ENCODE data around the gene WDR27.

Gene WDR27

DNA sequence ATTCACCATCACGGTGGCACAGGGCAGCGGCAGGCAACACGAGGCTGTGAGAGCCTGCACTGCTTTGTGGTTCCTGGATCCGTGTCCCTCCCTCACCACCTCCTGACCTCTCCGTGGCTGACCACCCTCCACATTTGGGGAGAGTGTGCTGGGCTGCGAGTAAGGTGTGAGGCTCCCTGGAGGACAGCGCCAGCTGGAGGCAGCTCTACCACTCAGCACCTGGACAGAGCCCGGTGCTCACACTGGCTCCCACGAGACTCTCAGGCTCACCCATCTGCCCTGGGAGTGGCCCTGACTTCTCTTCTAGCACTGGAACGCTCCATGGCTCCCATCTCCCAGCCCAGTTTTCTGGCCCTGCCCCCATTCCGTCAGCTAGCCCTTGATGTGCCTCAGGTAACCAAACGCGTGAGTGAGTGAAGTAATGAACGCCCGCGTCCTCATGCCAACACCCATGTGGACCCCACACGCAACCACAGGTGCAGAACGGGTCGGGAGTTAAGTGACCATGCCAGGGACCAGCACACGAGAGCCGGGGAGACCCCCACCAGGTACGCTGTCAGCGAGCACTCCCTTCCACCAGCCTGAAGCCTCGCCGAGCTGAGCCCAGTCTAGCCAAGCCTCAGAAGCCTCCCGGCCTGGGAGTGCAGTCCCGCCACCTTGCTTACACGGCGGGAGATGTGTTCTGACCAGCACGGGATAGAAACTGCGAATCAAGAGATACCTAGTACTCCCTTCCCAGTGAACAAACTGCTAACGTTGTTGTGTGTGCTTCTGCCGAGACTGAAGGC lies 137.2 kb downstream of the WDR27 start:
- no peak for DNase-seq (ENCODE audit: low read depth, low spot score)

DNA sequence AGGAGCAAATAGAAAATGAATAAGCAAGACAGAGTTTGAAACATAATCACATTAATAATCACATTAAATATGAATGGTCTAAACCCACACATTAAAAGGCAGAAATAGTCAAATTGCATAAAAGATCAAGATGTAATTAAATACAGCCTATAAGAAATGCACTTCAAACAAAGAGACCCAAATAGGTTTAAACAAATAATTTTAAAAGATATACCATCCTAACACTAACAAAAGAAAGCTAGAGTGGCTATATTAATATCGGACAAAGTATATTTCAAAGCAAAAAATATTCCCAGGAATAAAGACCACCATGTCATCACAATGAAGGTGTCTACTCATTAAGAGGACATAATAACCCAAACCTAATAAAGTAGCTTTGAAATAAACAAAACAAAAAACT lies 140.2 kb downstream of the WDR27 start:
- no peak for DNase-seq (ENCODE audit: low read depth, low spot score)

DNA sequence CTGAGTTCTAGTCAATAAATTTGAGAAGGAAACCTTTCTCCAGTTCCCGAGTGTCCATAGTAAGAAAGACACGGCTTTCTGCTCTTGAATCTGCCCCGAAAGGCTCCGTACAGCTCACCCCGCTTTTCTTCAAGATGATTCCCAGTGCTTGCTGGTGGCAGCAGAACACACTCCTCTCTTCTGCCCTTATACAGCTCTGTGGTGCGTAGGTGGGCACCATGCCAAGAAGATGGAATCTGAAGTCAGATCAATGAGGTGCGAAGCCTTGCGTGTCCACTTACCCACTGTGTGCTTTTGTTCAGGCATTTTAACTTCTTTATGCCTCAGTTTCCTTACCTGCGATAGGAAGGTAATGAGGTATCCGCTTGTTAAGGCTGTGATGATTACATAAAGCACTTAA lies 142.2 kb downstream of the WDR27 start:
- no peak for DNase-seq (ENCODE audit: low read depth, low spot score)

DNA sequence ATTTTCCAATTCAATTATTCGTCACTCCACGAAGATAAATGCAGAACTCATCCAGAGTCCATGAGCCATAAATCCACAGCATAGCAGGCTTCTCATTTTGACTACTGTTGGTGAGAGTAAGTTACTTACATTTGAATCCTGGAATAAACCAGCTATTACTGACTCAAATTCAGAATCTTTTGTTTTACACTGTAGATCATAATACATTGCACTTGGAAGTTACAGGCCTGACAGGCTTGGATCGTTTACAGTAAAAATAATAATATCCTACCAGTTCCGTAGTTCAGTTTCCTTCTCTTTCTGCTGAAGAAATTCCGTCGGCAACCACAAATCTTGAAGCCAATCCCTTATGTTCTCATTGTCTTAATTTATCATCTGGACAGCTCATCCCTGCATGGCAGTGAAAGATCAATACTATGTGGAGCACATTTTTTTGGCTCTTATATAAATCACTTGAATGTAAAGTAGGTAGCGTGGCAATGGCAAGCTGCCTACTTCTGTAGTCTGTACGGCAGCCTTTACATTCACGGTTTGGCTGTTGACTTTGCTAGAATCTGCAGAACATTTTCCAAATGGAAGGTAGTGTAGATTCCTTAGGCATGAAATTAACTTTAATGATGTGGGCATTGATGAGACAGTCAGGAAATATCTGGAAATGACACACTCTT lies 142.9 kb downstream of the WDR27 start:
- DNase-seq (ENCODE audit: low read depth, low spot score), result no peak

DNA sequence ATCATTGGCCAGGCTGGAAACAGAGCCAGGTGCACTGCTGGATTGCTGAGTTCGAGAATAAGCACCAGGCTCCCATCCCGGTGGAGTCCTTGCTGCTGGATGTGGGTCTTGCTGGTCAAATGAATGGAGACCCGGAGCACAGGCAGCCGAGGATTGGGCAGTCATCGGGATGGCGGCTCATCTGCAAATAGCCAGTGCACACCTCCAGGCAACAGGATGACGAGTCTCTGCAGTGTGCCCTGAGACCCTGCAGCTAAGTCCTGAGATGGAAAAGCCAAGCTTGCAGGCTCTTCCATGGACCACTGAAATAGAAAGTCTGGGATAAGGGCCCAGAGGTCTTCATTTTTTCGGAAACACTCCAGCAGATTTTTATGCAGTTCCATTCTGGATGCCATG lies 143.5 kb downstream of the WDR27 start:
- no peak for DNase-seq (ENCODE audit: low read depth, low spot score)

DNA sequence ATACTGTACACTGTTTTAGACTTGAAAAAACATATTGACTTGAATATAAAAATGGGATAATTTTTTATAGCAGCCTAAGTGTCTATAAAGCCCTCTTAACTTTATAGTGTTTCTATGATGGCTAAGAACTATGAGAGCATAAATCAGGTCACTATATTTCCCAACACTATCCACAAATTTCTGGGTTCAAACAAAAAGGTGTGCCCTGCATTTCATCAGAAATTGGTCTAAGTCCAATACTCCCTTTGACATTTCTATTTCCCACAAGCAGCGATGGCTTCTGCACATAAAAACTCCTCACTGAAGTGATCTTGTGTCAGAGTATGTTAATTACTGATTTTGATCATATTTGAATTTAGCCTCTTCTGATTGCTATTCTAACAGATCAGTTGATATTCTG lies 143.9 kb downstream of the WDR27 start:
- no peak for DNase-seq (ENCODE audit: low read depth, low spot score)

DNA sequence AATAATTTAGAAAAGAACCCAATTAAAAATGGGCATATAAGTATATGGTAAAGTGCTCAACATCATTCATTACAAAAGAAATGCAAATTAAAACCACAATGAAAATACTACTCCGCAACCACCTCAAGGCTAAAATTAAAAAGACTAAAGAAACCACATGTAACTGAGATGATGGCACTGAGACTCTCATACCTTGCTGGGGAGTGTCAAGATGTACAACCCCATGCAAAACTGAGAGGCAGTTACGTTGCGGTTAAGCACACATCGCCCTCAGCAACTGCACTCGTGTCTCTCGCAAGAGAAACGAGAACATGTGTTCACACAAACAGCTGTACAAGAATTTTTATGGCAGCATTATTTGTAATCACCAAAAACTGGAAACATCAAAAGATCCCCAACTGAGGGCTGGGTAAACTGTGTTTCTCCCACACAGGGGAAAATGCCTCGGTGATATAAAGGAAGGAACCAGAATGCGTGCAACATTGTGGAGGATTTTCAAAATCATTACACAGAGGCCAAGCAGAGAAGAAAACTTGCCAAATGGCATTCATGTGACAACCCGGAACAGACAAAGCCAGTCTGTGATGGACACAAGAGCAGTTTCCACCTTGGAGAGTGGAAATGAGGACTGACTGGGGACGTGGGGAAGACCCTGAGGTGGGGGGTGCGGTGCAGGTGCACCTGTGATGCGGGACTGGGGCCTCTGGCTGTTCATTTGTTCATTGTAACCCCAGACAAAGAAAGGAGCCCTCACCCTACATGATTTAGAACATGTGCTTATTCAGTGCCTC lies 144.9 kb downstream of the WDR27 start:
- DNase-seq (ENCODE audit: low read depth, low spot score), result no peak

DNA sequence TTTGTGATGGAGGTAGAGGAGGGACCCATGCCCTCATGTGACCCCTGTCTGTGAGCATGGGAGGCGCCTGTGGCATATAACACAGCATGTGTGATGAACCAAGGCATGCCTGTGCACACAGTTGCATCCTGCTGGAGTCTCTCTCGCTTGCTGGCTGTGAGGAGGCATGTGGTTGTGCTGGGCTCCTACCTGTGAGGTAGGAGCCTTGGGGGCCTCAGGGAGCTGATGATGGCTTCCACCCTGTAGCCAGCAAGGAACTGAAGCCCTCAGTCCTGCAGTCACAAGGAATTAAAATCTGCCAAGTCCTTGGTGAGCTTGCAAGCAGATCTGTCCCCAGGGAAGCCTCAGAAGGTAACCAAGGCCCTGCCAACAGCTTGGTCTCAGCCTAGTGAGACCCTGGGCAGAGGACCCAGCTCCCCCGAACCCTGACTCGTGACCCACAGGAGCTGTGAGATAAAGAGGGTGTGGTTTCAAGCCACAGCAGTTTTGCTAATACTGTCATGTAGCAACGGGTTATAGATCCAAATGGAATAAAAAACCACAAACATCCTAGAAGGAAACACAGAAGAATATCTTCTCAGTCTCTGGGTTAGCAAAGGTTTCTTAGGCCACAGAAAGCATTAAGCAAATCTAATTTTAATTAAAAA lies 145.7 kb downstream of the WDR27 start:
- no peak for DNase-seq (ENCODE audit: low read depth, low spot score)

DNA sequence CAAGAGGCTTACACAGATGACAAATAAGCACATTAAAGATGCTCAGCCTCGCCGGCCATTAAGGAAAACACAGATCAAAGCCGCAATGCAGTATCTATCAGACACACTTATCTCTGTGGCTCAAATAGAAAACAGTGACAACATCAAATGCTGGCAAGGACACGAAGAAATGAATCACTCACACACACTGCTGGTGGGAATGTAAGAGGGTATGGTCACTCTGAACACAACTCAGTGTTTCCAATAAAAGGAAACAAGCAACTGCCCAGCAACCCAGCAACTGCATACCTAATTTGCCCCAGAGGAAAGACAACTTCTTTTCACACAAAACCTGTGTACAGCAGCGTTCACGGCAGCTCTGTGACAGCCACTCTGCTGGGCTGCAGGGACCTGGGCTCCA lies 155.8 kb downstream of the WDR27 start:
- no peak for DNase-seq (ENCODE audit: low read depth, low spot score)

DNA sequence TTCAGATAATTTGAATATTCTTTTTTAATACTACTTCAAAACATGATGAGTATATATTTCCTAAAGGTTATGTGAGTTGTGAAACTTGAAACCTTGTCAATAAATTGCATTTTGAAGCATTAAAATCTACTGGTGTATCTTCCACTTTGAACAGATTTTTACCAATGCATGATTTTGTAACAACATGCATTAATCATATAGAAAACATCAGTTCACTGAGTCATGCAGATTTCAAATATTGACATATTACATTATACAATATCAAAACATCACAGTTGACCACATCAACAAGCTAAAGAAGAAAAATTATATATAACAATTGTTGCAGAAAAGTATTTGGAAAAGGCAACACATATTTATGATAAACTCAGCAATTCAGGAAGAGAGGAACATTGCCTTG lies 158.1 kb downstream of the WDR27 start:
- no peak for DNase-seq (ENCODE audit: low read depth, low spot score)

DNA sequence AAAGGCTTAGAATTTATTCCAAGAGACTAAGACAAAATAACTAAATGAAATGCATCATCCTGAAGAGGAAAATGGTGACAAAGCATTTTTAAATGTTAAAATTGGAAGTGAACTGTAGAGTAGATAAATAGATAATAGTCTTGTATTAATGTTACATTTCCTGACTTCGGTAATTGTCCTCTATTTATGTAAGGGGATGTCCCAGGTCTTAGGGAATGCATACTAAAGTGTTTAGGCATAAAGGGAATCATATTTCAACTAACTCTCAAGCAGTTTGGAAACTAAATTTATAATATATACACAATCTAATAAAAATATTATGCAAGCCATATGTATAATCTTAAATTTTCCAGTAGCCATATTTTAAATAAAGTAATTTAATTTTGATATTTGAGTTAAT lies 159.3 kb downstream of the WDR27 start:
- no peak for DNase-seq (ENCODE audit: low read depth, low spot score)

DNA sequence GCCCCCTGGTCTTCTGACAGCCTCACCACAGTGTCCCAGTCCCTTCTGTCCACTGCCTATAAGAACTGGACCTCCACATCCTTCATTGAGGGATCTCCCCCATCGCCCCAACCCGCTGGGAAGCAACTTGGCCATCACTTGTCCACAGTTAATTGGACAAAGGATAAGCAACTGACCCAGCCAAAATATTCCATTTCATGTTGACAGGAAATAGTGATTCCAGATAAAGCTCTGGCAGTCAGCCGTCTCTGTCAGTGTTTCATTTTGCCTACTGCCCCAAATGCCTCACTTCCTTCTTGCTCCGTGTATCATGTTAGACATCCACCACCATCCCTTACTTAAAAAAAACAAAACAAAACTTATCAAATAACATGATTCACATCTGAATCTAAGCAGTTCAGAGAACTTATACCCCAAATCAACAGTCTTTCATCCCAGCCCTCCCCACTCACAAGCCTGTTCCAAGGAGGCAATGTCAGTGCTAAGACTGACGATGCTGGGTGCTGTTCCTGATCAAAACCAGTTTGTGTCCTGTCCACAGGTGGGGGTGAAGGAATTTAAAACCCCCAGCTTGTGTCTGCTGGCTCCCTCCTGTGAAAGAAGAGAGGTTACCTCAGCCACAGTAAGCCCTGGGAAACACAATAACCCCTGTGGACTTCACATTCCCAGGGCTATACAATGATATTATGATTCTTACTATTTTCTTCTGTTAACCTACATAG lies 162.5 kb downstream of the WDR27 start:
- DNase-seq (ENCODE audit: low read depth, low spot score), result no peak

DNA sequence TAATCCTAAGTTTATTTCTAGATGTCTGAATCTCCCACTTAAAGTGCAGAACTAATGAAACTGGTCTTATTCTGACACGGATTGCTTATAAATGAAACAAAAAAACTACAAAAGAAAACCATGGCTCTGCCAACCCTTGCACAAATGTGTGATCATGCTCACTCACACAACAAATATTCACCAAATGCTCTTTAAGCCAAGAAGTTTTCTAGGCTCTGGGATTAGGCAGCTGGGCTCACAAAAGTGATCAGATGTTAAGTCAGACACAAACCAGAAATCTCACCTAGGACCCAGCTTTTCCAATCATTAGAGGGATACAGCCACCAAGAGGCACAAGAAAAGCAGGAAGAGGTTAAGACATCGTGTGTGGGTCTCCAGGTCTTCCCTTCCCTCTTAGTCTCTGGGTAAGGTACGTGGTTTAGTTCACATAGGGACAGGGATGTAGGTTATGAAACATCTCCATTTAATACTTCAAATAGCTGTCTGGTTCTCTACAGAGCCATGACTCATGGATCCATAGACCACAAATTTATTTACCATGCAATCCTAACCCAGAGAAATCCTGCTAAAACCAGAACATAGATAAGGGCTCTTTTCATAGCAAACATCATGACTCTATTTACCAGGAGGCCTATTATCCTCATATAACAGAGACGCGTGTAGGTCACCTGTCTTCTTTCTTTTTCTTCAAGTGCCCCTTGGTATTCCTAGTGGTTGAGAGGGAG lies 165.2 kb downstream of the WDR27 start:
- DNase-seq (ENCODE audit: low read depth, low spot score), result no peak

DNA sequence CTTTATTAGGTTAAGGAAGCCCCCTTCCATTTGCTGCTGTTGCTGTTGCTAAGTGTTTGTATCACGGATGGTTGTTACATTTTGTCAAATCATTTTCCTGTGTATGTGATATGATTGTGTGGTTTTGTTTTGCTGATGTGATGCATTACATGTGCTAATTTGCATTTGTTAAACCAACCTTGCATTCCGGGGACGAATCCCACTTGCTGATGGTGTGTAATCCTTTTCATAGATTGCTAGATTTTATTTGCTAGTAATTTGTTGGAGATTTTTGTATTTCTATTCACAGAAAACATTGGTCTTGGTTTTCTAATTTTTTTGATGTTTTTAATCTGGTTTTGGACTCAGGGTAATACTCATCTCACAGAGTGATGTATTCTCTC lies 167.8 kb downstream of the WDR27 start:
- DNase-seq (ENCODE audit: low read depth, low spot score), result no peak

DNA sequence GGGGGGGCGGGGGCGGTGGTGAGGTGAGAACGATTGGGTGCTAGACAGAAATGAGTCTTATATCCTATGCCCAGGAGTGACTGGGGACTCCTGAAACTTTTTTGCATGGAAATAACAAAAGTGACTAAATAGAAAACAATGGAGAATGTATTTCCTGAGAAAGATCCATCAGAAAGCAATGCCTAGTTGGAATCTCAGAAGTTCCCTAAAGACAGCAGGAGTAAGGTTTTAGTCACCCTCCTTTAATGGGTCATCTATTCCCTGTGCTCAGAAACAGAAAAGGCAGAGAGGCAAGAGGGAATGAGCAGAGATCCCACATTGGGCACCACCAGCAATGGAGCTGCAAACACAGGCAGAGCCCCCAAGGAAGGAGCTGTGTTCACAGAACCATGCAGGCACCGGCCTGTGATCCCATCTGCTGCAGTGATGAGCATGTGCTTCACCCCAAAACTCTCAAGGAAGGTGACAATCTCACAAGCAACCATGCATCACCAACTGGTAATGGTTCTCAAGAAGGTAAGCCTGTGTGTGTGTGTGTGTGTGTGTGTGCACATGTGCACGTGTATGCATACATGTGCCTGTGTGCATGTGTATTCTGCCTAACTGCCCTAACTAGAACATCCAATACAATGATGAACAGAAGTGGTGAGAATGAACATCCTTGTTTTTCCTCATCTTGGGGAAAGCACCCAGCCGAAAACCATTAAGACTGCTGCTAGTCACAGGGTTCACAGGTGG lies 168.4 kb downstream of the WDR27 start:
- DNase-seq (ENCODE audit: low read depth, low spot score), result no peak

DNA sequence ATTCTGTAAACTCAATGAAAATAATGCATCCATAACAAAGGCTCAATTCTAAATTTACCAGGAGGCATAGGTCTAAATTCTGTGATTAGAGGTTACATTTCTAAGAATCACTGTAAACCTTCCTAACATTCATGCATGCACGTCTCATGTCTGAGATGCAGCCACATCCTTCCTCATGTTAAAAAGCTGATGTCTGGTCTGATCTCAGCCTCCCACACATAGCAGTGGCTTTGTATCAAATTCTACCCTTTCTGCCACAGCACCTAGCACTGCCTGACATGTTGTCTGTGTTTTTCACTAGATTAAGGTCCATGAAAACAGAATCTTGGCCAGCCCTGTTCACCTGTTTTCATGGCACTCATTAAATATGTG lies 171.1 kb downstream of the WDR27 start:
- no peak for DNase-seq (ENCODE audit: low read depth, low spot score)

DNA sequence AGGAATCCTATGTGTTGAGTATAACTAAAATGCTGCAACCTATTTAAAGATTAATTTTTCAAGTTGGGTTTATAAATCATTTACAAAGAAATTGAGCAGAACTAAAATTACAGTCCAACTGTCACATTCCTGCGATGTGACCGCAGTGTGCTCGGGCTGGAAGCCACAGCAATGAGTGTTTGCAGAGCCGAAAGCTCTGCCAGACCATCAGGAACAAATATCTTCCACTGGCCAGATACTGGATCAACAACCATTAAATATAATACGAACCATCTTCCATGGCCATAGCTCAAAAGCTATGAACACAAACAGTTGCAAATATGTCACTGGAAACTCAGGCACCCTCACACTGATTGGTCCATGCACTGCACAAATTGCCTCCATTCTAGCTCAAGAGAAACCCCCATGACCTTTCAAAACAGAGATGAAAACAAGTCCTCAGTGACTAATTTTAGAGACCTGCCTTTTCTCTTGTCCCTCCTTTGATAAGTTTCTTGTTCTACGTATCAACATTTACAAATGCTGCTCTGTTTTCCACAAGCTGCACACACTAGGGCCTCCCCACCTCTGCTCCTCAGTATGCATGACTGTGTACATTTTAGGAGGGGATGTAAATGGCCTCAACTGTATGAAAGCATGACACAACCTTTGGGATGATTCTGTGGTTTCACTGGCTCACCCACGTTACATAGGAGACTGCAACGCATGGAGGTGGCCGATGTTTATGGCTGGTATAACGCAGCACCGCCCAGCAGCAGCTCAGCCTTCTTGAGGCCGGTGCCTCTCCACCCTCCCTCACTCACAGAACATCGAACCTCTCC lies 171.7 kb downstream of the WDR27 start:
- no peak for DNase-seq (ENCODE audit: low read depth, low spot score)

DNA sequence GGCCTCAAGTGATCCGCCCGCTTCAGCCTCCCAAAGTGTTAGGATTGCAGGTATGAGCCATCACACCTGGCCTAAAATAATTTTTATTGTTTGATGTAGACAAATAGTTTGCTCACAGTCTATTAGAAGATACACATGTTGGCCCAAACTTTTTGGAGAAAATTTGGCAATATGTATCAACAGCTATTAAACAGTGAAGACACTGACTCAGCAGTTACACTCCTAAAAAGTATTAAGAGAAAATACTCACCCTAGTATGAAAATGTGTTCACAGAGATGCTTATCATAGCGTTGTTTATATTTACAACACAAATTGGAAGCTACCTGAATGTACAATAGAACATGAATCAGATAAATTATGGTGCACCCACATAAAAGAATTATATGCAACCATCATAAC lies 173.1 kb downstream of the WDR27 start:
- no peak for DNase-seq (ENCODE audit: low read depth, low spot score)

DNA sequence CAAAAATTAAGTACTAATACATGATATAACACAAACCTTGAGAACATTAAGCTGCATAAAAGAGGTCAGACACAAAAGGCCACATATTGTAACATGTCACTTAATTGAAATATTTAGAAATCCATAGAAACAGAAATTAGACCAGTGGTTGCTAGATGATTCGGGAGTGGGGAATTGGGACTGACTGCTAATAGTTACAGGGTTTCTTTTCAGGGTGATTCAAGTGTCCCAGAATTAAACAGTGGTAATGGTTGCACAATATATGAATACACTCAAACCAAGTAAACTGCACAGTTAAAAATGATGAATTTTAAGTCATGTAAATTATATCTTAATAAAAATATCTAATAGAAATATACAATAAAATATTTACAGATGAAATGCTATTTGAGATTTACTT lies 174.5 kb downstream of the WDR27 start:
- no peak for DNase-seq (ENCODE audit: low read depth, low spot score)
